ENCODE measurements around the gene KPNA6. TPM values are rescaled to one million over a fixed set of nuclear protein-coding genes. Genes with fewer than 3 reads are reported as not detected.
"Not testable (repeated sequence)": the region's sequence is repeated elsewhere in the genome, so short reads cannot be mapped to it uniquely, and the experiment has no call there.

KPNA6 gene
- total RNA-seq, 1 experiment from 2014 or later = 37.8 TPM

GRCh38 chr1:32142446-32143301 lies 34.8 kb downstream of the KPNA6 start:
- DNase-seq (ENCODE audit: low spot score) = peak; percentile 4

GRCh38 chr1:32143302-32143695 lies 35.4 kb downstream of the KPNA6 start:
- DNase-seq (ENCODE audit: low spot score) = not testable (repeated sequence)

- no peak for DNase-seq (ENCODE audit: low spot score)
These were observed 36.2 kb downstream of the KPNA6 start for GRCh38 chr1:32144033-32144432.

GRCh38 chr1:32147799-32148198 lies 39.9 kb downstream of the KPNA6 start:
- DNase-seq (ENCODE audit: low spot score) = not testable (repeated sequence)

GRCh38 chr1:32150847-32151246 lies 43.0 kb downstream of the KPNA6 start:
- DNase-seq (ENCODE audit: low spot score) = peak; percentile 36

GRCh38 chr1:32151319-32151787 lies 43.5 kb downstream of the KPNA6 start:
- peak; percentile 38 for DNase-seq (ENCODE audit: low spot score)

DNA sequence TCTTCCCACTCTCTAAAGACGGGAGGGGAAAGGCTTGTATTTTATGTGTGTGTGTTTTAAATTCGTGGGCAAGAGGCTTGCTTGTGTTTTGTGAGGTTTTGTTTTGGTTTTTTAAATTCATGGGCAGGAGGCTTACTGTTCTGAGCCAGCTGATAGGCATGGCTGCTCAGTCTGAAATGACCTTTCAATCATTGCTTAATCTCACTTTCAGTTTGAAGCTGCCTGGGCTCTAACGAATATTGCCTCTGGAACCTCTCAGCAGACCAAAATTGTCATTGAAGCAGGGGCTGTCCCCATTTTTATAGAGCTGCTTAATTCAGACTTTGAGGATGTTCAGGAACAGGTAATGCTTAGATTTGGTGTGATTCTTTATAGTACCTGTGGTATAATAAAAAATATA lies 51.3 kb downstream of the KPNA6 start:
- DNase-seq (ENCODE audit: low spot score) = no peak

GRCh38 chr1:32163405-32163804 lies 55.5 kb downstream of the KPNA6 start:
- no peak for DNase-seq (ENCODE audit: low spot score)

DNA sequence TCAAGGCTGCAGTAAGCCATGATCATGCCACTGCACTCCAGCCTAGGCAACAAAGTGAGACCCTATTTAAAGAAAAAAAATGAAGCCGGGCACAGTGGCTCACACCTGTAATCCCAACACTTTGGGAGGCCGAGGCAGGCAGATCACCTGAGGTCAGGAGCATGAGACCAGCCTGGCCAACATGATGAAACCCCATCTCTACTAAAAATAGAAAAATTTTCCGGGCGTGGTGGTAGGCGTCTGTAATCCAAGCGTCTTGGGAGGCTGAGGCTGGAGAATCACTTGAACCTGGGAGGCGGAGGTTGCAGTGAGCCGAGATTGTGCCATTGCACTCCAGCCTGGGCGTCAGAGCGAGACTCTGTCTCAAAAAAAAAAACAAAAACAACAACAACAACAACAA lies 57.8 kb downstream of the KPNA6 start:
- not testable (repeated sequence) for DNase-seq (ENCODE audit: low spot score)

DNA sequence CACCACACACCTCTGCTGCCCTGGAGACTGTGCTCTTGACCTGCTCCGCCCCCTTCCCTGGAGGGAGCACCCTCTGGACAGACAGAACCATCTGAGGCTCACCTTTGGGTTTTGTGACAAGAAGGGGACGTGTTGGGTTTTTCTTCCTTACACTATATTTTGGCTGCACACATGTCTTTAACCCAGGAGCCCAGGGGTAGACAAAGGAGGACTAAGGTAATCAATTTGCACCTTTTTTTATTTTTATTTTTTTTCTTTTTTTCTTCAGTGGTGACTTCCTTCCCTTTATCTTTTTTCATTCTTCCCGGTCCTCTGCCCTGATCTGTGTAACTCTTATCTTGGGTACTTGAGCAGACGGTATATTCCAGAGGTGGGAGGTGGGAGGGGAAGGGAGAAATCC lies 63.1 kb downstream of the KPNA6 start:
- DNase-seq (ENCODE audit: low spot score) = no peak

DNA sequence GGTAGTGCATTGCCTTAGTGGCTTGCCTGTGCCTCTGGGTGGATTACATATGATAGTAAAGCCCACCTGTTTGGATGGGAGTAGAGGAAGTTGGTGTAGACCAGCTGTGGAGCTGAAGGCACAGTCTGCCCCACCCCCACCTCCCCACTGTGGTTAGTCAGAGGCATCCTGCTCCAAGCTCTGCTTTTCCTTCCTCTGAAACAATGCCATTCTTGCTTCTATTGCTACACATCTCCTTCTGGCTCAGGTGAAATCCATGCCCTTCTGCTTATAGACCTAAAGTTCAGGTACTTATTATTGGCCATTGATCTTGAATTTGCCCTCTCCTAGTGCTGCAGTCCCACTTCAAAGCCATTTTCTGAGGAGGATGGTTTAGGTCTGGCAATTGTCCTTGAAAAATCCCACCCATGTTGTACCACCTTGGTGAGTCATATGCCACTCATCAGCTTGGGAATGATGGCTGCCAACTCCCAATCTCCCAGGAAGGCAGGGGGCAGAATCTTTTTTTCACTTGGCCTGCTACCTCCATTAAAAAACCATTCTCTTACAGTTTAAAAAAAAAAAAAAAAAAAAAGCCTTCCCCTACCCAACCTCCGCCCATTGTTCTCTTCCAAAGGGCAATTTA lies 64.9 kb downstream of the KPNA6 start:
- DNase-seq (ENCODE audit: low spot score) = peak; percentile 22

DNA sequence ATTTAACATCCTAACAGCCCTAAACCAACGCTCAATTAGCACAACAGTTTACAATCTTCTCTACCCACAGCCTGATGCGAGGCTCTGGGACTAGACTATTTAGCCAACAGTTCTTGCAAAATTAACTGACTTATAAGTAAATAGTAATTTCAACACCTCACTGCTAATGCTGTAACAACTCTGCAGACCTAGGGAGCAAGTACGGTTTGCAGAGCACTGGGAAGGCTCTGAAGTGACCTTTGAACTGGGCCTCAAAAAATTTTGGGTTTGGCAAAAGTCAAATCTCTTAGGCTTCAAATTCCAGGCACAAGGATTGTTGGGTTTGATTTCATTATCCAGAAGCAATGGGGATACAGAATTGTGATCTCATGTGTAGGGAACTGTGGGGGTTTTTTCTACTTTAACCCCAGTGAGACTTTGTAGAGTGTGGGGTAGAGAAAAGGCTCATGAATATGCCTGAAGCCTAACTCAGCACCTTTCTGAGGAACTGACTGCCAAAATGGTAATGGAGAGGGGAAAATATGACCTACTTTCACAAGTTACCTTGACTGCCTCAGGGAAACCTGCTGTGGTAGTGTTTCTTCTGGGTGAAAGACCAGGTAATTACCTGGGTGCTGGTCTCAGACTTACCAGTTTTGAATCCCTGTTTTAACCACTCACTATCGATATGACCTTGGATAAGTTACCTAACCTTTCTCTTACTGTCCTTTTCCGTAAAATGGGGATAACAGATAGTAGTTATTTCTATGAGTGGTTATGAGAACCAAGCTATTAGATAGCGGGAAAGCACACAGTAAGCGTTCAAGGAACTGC lies 70.7 kb downstream of the KPNA6 start:
- DNase-seq (ENCODE audit: low spot score) = no peak

DNA sequence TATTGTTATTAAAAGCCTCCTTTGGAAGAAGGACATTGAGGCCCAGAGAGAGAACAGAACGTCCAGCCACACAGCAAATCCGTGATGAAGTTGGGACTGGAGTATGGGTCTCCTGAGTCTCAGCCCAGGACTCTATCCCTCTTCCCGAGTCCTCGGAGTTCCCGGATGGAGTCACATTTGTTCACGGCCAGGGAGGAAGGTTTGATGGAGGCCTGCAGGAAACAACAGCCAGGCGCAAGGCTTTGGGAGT lies 71.3 kb downstream of the KPNA6 start:
- no peak for DNase-seq (ENCODE audit: low spot score)

GRCh38 chr1:32179443-32180185 lies 71.8 kb downstream of the KPNA6 start, which contains the start of gene TXLNA:
TSS of gene TXLNA (plus strand) at chr1:32179675. CDS start at chr1:32180346, 671 bp downstream.
- peak; percentile 44 for DNase-seq (ENCODE audit: low spot score)

DNA sequence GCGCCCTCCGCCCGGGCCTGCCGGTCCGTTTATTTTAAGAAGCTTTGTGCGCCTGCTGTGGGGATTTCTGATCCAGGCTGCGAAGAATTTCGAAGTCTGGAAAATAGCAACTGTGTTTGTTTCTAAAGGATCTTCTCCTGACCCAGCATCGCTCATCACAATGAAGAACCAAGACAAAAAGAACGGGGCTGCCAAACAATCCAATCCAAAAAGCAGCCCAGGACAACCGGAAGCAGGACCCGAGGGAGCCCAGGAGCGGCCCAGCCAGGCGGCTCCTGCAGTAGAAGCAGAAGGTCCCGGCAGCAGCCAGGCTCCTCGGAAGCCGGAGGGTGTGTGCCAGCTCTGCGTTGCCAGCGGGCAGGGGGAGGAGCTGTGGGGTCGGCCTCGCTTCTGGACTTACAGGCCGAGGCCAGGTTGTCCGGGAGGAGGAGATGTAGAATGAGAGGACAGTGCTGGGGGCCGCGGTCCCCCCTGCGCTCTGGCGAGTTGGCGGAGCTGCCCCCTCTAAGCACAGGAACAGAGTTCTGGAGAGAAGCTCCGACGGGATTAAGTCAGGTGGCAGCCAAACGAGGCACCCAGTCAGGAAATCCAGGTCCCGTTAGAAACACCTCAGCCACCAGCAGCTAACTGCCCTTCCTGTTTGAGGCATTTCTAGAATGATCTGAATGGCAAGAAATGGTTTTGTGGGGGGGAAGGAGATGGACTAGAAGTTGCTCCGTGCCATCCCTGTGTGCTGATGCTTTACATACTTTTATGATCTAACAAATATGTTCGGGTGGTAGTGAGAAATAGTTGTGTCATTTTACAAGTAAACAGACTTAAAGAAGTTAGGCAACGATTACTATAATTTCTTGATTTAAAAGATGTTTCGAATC lies 72.6 kb downstream of the KPNA6 start:
- DNase-seq (ENCODE audit: low spot score) = no peak

DNA sequence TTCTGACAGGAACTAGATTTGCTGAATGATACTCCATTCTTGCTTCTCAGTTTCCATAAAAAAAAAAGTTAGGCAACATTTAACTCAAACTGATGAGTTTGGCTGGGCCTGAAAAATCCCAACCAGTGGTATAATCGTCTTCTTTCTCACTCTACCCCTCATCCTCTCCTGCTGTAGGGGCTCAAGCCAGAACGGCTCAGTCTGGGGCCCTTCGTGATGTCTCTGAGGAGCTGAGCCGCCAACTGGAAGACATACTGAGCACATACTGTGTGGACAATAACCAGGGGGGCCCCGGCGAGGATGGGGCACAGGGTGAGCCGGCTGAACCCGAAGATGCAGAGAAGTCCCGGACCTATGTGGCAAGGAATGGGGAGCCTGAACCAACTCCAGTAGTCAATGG lies 73.2 kb downstream of the KPNA6 start:
- DNase-seq (ENCODE audit: low spot score) = no peak

GRCh38 chr1:32181563-32181962 lies 73.7 kb downstream of the KPNA6 start:
- no peak for DNase-seq (ENCODE audit: low spot score)

- no peak for DNase-seq (ENCODE audit: low spot score)
These were observed 74.2 kb downstream of the KPNA6 start for GRCh38 chr1:32182060-32182459.

- no peak for DNase-seq (ENCODE audit: low spot score)
These were observed 76.8 kb downstream of the KPNA6 start for GRCh38 chr1:32184650-32185049.

- DNase-seq (ENCODE audit: low spot score) = no peak
These were observed 78.2 kb downstream of the KPNA6 start for GRCh38 chr1:32186077-32186476.

- DNase-seq (ENCODE audit: low spot score) = no peak
These were observed 78.6 kb downstream of the KPNA6 start for GRCh38 chr1:32186491-32186890.

Measured in A172 (cell line).